ENCODE measurements around the gene CABP7. TPM values are rescaled to one million over a fixed set of nuclear protein-coding genes. Genes with fewer than 3 reads are reported as not detected.

CABP7 gene
- total RNA-seq, 1 experiment from 2014 or later, result 2.1 TPM

DNA sequence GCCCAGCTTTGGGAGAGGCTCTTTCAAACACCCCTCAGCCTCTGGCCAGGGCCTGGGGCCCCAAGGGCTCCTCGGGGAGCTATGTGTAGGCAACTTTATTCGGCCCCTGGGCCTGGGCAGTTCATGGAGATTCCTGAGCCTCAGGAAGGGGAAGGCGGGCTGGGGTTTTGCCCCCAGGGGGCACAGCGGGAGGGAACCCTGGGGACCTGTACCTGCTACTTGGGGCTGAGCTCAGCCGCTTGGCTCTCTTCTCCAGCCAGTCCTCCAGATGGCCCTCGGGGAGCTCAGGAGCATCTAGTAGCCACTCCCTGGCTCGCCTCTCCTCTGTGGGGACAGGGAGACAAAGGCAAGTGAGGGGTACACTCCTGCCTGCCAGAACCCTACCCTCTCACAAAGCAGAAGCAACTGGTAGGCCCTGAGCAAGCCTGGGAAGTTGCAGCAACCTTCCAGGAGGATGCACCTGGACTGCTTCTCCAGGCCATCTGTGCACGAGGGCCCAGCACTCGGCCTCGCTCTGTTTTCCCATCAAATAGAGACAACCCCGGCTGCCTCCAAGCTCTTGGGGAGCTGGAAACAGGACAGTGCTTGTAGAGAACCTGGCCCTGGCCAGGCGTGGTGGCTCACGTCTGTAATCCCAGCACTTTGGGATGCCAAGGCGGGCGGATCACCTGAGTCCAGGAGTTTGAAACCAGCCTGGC is 18.5 kb downstream of the CABP7 start:
- CTCF ChIA-PET, result no interaction called here
- 0 out of 2 replicates have a peak, but pooled peaks cover under 1% of the 10 kb centered on the region for H3K4me1 ChIP-seq (ENCODE audit: control insufficient read depth, insufficient read depth, low read length)
- POLR2A ChIA-PET, result no interaction called here
- H3K4me3 ChIP-seq (ENCODE audit: low read depth in 2 of 2, low read length in 2 of 2), result no peak overlapping the region
- intact Hi-C loops (cut with micrococcal nuclease; ENCODE audit: unreplicated experiment), result no loop called here
- DNase-seq (ENCODE audit: low read depth, low spot score) (no peak), ATAC-seq (no peak)
- H3K27me3 ChIP-seq (ENCODE audit: control insufficient read depth, insufficient read depth, low read length), result no peaks in the 10 kb centered on the region
- TF ChIP-seq, protein P1, sequence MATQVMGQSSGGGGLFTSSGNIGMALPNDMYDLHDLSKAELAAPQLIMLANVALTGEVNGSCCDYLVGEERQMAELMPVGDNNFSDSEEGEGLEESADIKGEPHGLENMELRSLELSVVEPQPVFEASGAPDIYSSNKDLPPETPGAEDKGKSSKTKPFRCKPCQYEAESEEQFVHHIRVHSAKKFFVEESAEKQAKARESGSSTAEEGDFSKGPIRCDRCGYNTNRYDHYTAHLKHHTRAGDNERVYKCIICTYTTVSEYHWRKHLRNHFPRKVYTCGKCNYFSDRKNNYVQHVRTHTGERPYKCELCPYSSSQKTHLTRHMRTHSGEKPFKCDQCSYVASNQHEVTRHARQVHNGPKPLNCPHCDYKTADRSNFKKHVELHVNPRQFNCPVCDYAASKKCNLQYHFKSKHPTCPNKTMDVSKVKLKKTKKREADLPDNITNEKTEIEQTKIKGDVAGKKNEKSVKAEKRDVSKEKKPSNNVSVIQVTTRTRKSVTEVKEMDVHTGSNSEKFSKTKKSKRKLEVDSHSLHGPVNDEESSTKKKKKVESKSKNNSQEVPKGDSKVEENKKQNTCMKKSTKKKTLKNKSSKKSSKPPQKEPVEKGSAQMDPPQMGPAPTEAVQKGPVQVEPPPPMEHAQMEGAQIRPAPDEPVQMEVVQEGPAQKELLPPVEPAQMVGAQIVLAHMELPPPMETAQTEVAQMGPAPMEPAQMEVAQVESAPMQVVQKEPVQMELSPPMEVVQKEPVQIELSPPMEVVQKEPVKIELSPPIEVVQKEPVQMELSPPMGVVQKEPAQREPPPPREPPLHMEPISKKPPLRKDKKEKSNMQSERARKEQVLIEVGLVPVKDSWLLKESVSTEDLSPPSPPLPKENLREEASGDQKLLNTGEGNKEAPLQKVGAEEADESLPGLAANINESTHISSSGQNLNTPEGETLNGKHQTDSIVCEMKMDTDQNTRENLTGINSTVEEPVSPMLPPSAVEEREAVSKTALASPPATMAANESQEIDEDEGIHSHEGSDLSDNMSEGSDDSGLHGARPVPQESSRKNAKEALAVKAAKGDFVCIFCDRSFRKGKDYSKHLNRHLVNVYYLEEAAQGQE (IDR thresholded peaks at IDR 0.05; ENCODE audit: insufficient read depth in 1 of 2, low read depth in 2 of 2, low read length in 1 of 2), result no peak
- TF ChIP-seq TCF7L2 (IDR thresholded peaks at IDR 0.05; ENCODE audit: low read depth, low read length) (no peak), POLR2AphosphoS5 (IDR thresholded peaks at IDR 0.05; ENCODE audit: low read depth, low read length) (no peak), SIN3A (IDR thresholded peaks at IDR 0.05; ENCODE audit: borderline replicate concordance, insufficient read depth, low read depth, low read length) (no peak)
- TF ChIP-seq, protein P2, sequence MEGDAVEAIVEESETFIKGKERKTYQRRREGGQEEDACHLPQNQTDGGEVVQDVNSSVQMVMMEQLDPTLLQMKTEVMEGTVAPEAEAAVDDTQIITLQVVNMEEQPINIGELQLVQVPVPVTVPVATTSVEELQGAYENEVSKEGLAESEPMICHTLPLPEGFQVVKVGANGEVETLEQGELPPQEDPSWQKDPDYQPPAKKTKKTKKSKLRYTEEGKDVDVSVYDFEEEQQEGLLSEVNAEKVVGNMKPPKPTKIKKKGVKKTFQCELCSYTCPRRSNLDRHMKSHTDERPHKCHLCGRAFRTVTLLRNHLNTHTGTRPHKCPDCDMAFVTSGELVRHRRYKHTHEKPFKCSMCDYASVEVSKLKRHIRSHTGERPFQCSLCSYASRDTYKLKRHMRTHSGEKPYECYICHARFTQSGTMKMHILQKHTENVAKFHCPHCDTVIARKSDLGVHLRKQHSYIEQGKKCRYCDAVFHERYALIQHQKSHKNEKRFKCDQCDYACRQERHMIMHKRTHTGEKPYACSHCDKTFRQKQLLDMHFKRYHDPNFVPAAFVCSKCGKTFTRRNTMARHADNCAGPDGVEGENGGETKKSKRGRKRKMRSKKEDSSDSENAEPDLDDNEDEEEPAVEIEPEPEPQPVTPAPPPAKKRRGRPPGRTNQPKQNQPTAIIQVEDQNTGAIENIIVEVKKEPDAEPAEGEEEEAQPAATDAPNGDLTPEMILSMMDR (IDR thresholded peaks at IDR 0.05), result no peak
- in situ Hi-C loops (cut with HindIII; ENCODE audit: low pct_unique_long_range_greater_than_20kb, low sequenced_read_pairs), result no loop called here
- no TSS peak for BruUV-seq (replicated peaks)
- no peaks in the 10 kb centered on the region for H3K36me3 ChIP-seq (ENCODE audit: control insufficient read depth, insufficient read depth, low read length)
- no peaks in the 10 kb centered on the region for H3K9me3 ChIP-seq (ENCODE audit: control insufficient read depth, insufficient read depth, low read depth, low read length)
- no peak overlapping the region for H3K27ac ChIP-seq (ENCODE audit: low read length)

- no peak for DNase-seq (ENCODE audit: low read depth, low spot score)
- CTCF ChIA-PET, result interaction anchor here (0.6 kb wide), 1 partner anchor 326 kb away, joined by 3 read pairs; no protein-coding TSS in a partner anchor
- in situ Hi-C loops (cut with HindIII; ENCODE audit: low pct_unique_long_range_greater_than_20kb, low sequenced_read_pairs), result no loop called here
- H3K27ac ChIP-seq (ENCODE audit: low read length), result no peak overlapping the region
- no peak overlapping the region for H3K4me3 ChIP-seq (ENCODE audit: low read depth in 2 of 2, low read length in 2 of 2)
- no peaks in the 10 kb centered on the region for H3K9me3 ChIP-seq (ENCODE audit: control insufficient read depth, insufficient read depth, low read depth, low read length)
- intact Hi-C loops (cut with micrococcal nuclease; ENCODE audit: unreplicated experiment), result no loop called here
- ATAC-seq, result no peak
- H3K27me3 ChIP-seq (ENCODE audit: control insufficient read depth, insufficient read depth, low read length), result no peaks in the 10 kb centered on the region
- no peaks in the 10 kb centered on the region for H3K4me1 ChIP-seq (ENCODE audit: control insufficient read depth, insufficient read depth, low read length)
- BruUV-seq (replicated peaks), result no TSS peak
- TF ChIP-seq POLR2AphosphoS5 (IDR thresholded peaks at IDR 0.05; ENCODE audit: low read depth, low read length) (no peak), SIN3A (IDR thresholded peaks at IDR 0.05; ENCODE audit: borderline replicate concordance, insufficient read depth, low read depth, low read length) (no peak), TCF7L2 (IDR thresholded peaks at IDR 0.05; ENCODE audit: low read depth, low read length) (no peak)
- TF ChIP-seq, protein P2 (IDR thresholded peaks at IDR 0.05), result no peak
- TF ChIP-seq, protein P1 (IDR thresholded peaks at IDR 0.05; ENCODE audit: insufficient read depth in 1 of 2, low read depth in 2 of 2, low read length in 1 of 2), result no peak
- no peaks in the 10 kb centered on the region for H3K36me3 ChIP-seq (ENCODE audit: control insufficient read depth, insufficient read depth, low read length)
- POLR2A ChIA-PET, result interaction anchor here (0.5 kb wide), 1 partner anchor 15 kb away, joined by 11 read pairs; no protein-coding TSS in a partner anchor
Measured at GRCh38 chr22:29739346-29739875, 19.6 kb downstream of the CABP7 start.

Data from Panc1 (cell line).